ENCODE measurements around the gene ZNF280B. TPM values are rescaled to one million over a fixed set of nuclear protein-coding genes. Genes with fewer than 3 reads are reported as not detected.

ZNF280B gene
- total and polyA plus RNA-seq, 2 experiments from 2014 or later, result 1.5 to 2.6 TPM

- DNase-seq (ENCODE audit: low spot score), result no peak
- Histone ChIP-seq H3K9me2 (replicated peaks; ENCODE audit: insufficient read depth) (no peaks in the 10 kb centered on the region), H3K4me1 (ENCODE audit: insufficient read depth) (no peaks in the 10 kb centered on the region), H3K36me3 (replicated peaks; ENCODE audit: insufficient read depth, low read depth) (no peaks in the 10 kb centered on the region), H3K27me3 (no peaks in the 10 kb centered on the region), H2AFZ (no peak overlapping the region), H3K9me3 (ENCODE audit: low read depth) (no peaks in the 10 kb centered on the region), H4K20me1 (ENCODE audit: insufficient read depth, poor library complexity, severe bottlenecking) (no peaks in the 10 kb centered on the region), H3K4me3 (no peak overlapping the region), H3K27ac (no peak overlapping the region), H3K4me2 (no peak overlapping the region), H3K79me2 (no peaks in the 10 kb centered on the region)
- 82% methylated on average over 7 of the region's 7 CpGs for WGBS (ENCODE audit: low lambda C conversion rate, missing lambda C conversion rate)
- no peak for TF ChIP-seq EZH2phosphoT487 (IDR thresholded peaks at IDR 0.05; ENCODE audit: low read depth, severe bottlenecking, unreplicated experiment)
- TF ChIP-seq, protein P1, sequence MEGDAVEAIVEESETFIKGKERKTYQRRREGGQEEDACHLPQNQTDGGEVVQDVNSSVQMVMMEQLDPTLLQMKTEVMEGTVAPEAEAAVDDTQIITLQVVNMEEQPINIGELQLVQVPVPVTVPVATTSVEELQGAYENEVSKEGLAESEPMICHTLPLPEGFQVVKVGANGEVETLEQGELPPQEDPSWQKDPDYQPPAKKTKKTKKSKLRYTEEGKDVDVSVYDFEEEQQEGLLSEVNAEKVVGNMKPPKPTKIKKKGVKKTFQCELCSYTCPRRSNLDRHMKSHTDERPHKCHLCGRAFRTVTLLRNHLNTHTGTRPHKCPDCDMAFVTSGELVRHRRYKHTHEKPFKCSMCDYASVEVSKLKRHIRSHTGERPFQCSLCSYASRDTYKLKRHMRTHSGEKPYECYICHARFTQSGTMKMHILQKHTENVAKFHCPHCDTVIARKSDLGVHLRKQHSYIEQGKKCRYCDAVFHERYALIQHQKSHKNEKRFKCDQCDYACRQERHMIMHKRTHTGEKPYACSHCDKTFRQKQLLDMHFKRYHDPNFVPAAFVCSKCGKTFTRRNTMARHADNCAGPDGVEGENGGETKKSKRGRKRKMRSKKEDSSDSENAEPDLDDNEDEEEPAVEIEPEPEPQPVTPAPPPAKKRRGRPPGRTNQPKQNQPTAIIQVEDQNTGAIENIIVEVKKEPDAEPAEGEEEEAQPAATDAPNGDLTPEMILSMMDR (IDR thresholded peaks at IDR 0.05; ENCODE audit: poor library complexity), result no peak
- no peak for TF ChIP-seq EZH2 (IDR thresholded peaks at IDR 0.05; ENCODE audit: borderline replicate concordance)
Measured at GRCh38 chr22:22538226-22538989, 29.9 kb upstream of the ZNF280B start.

DNA sequence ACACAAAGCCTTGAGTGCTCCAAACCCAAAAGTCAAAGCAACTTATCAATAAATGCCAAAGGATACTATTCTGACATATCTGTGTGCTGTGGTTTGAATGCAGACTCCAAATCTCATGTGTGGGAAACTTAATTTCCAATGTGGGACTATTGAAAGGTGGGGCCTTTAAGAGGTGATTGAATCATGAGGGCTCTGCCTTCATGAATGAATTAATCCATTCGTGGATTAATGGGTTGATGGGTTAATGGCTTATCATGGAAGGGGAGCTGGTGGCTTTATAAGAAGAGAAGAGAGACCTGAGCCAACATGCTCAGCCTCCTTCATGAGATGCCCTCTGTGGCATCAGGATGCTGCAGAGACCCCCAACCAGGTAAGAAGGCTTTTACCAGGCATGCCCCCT, 28.4 kb upstream of the ZNF280B start:
- no peaks in the 10 kb centered on the region for H3K79me2 ChIP-seq
- no peaks in the 10 kb centered on the region for H4K20me1 ChIP-seq (ENCODE audit: insufficient read depth, poor library complexity, severe bottlenecking)
- WGBS (ENCODE audit: low lambda C conversion rate, missing lambda C conversion rate), result 31% methylated on average over 1 of the region's 1 CpG
- H3K4me1 ChIP-seq (ENCODE audit: insufficient read depth), result no peaks in the 10 kb centered on the region
- no peak overlapping the region for H2AFZ ChIP-seq
- H3K4me2 ChIP-seq, result no peak overlapping the region
- no peaks in the 10 kb centered on the region for H3K9me3 ChIP-seq (ENCODE audit: low read depth)
- H3K36me3 ChIP-seq (replicated peaks; ENCODE audit: insufficient read depth, low read depth), result no peaks in the 10 kb centered on the region
- H3K9me2 ChIP-seq (replicated peaks; ENCODE audit: insufficient read depth), result no peaks in the 10 kb centered on the region
- H3K27ac ChIP-seq, result no peak overlapping the region
- no peaks in the 10 kb centered on the region for H3K27me3 ChIP-seq
- no peak overlapping the region for H3K4me3 ChIP-seq
- DNase-seq (ENCODE audit: low spot score), result no peak
- no peak for TF ChIP-seq EZH2phosphoT487 (IDR thresholded peaks at IDR 0.05; ENCODE audit: low read depth, severe bottlenecking, unreplicated experiment)
- TF ChIP-seq EZH2 (IDR thresholded peaks at IDR 0.05; ENCODE audit: borderline replicate concordance), result no peak
- TF ChIP-seq, protein P1 (IDR thresholded peaks at IDR 0.05; ENCODE audit: poor library complexity), result no peak

- no peak overlapping the region for H3K4me2 ChIP-seq
- no peaks in the 10 kb centered on the region for H3K4me1 ChIP-seq (ENCODE audit: insufficient read depth)
- no peaks in the 10 kb centered on the region for H3K79me2 ChIP-seq
- H4K20me1 ChIP-seq (ENCODE audit: insufficient read depth, poor library complexity, severe bottlenecking), result no peaks in the 10 kb centered on the region
- 71% methylated on average over 6 of the region's 6 CpGs for whole genome bisulfite sequencing (ENCODE audit: low lambda C conversion rate, missing lambda C conversion rate)
- no peaks in the 10 kb centered on the region for H3K27me3 ChIP-seq
- TF ChIP-seq, protein P1 (IDR thresholded peaks at IDR 0.05; ENCODE audit: poor library complexity), result no peak
- TF ChIP-seq EZH2phosphoT487 (IDR thresholded peaks at IDR 0.05; ENCODE audit: low read depth, severe bottlenecking, unreplicated experiment), result no peak
- no peak for TF ChIP-seq EZH2 (IDR thresholded peaks at IDR 0.05; ENCODE audit: borderline replicate concordance)
- H3K9me2 ChIP-seq (replicated peaks; ENCODE audit: insufficient read depth), result no peaks in the 10 kb centered on the region
- no peaks in the 10 kb centered on the region for H3K9me3 ChIP-seq (ENCODE audit: low read depth)
- H2AFZ ChIP-seq, result no peak overlapping the region
- no peak for DNase-seq (ENCODE audit: low spot score)
- no peaks in the 10 kb centered on the region for H3K36me3 ChIP-seq (replicated peaks; ENCODE audit: insufficient read depth, low read depth)
- H3K27ac ChIP-seq, result no peak overlapping the region
- H3K4me3 ChIP-seq, result no peak overlapping the region
Measured at GRCh38 chr22:22536515-22536914, 28.0 kb upstream of the ZNF280B start.

Data from hepatocyte (in vitro differentiated cells).